IMR-90 (cell line): ENCODE data around the gene SATB2. TPM values are rescaled to one million over a fixed set of nuclear protein-coding genes. Genes with fewer than 3 reads are reported as not detected.

ENCODE experiments used
- ATAC-seq: fragments of 200-7000 bp; cut with Tn5 transposase; 2 replicates; pipeline ENCODE4 v1.9.1; 2020; ENCODE audit warnings: low read depth, mild to moderate bottlenecking, moderate library complexity
- BruUV-seq: library from RNA; stranded (reverse); fragments of 400-500 nt; replicated peaks from 2 replicates; lab custom pipeline; 2021; lab: Mats Ljungman, UMichigan
- CTCF ChIA-PET: fragments of 300-600 bp; formaldehyde crosslinking; extraction: SDS; loops from one replicate; lab custom pipeline; 2021; ENCODE audit warnings: antibody characterized with exemption; lab: Yijun Ruan, JAX
- POLR2A ChIA-PET: fragments of 300-600 bp; sonication (Branson Sonifier 250); formaldehyde crosslinking; loops from one replicate; lab custom pipeline; 2022; ENCODE audit warnings: antibody characterized with exemption; ENCODE audit not compliant: unreplicated experiment; lab: Charles Lee
- DNase-seq: peaks from one replicate; pipeline ENCODE4 v3.0.0; 2013
- H2AFZ ChIP-seq: replicated peaks from 2 replicates; pipeline ENCODE3; 2013; ENCODE audit warnings: low read length, mild to moderate bottlenecking; ENCODE audit not compliant: poor library complexity
- H2AK5ac ChIP-seq: 2 replicates; pipeline ENCODE4 v1.6.1; 2013; ENCODE audit warnings: low read depth, low read length, inconsistent platforms
- H2AK9ac ChIP-seq: replicated peaks from 2 replicates; pipeline ENCODE3; 2013; ENCODE audit warnings: mild to moderate bottlenecking, low read depth, low read length, moderate library complexity; ENCODE audit not compliant: poor library complexity
- H2BK120ac ChIP-seq: 2 replicates; pipeline ENCODE4 v1.6.1; 2013; ENCODE audit warnings: low read depth, low read length, inconsistent platforms
- H2BK15ac ChIP-seq: 3 replicates; pipeline ENCODE4 v1.6.1; 2013; ENCODE audit warnings: low read depth, low read length, inconsistent platforms
- H2BK20ac ChIP-seq: 2 replicates; pipeline ENCODE4 v1.6.1; 2013; ENCODE audit warnings: low read depth, mild to moderate bottlenecking, inconsistent platforms, low read length, moderate library complexity
- H2BK5ac ChIP-seq: 2 replicates; pipeline ENCODE4 v1.6.1; 2013; ENCODE audit warnings: mild to moderate bottlenecking, low read depth, low read length, inconsistent platforms; ENCODE audit not compliant: poor library complexity, severe bottlenecking
- H3K14ac ChIP-seq: replicated peaks from 2 replicates; pipeline ENCODE4 v1.6.1; 2013; ENCODE audit warnings: low read depth, low read length, inconsistent platforms
- H3K18ac ChIP-seq: 2 replicates; pipeline ENCODE4 v1.6.1; 2013; ENCODE audit warnings: low read depth, low read length, control low read depth
- H3K23ac ChIP-seq: 2 replicates; pipeline ENCODE4 v1.6.1; 2013; ENCODE audit warnings: low read depth, low read length, inconsistent platforms
- H3K27ac ChIP-seq: 2 replicates; pipeline ENCODE4 v1.5.1; 2013; ENCODE audit warnings: mild to moderate bottlenecking, control low read depth, low read length; ENCODE audit not compliant: insufficient read depth
- H3K27me3 ChIP-seq: 2 replicates; pipeline ENCODE4 v1.6.1; 2013; ENCODE audit warnings: low read length; ENCODE audit not compliant: control insufficient read depth, insufficient read depth
- H3K36me3 ChIP-seq: 2 replicates; pipeline ENCODE4 v1.6.1; 2013; ENCODE audit warnings: low read length, mixed read lengths; ENCODE audit not compliant: control insufficient read depth, insufficient read depth
- H3K4ac ChIP-seq: 2 replicates; pipeline ENCODE4 v1.6.1; 2013; ENCODE audit warnings: low read depth, low read length, inconsistent platforms
- H3K4me1 ChIP-seq: 2 replicates; pipeline ENCODE4 v1.6.1; 2013; ENCODE audit warnings: low read length, mixed read lengths; ENCODE audit not compliant: control insufficient read depth, insufficient read depth
- H3K4me2 ChIP-seq: 2 replicates; pipeline ENCODE4 v1.6.1; 2013; ENCODE audit warnings: low read depth, mild to moderate bottlenecking, control low read depth, low read length, moderate library complexity
- H3K4me3 ChIP-seq: 2 replicates; pipeline ENCODE4 v1.5.1; 2013; ENCODE audit warnings: low read depth, mild to moderate bottlenecking, control low read depth, low read length, moderate library complexity; ENCODE audit not compliant: insufficient read depth
- H3K56ac ChIP-seq: 2 replicates; pipeline ENCODE4 v1.6.1; 2013; ENCODE audit warnings: low read length, inconsistent platforms; ENCODE audit not compliant: insufficient read depth; ENCODE audit errors: extremely low read depth
- H3K79me1 ChIP-seq, 2 experiments: 2 replicates each; pipeline ENCODE4 v1.6.1; 2013; ENCODE audit warnings: low read length in 2 of 2, inconsistent platforms in 1 of 2, low read depth in 1 of 2
- H3K9ac ChIP-seq: 2 replicates; pipeline ENCODE4 v1.6.1; 2013; ENCODE audit warnings: low read depth, low read length, control low read depth
- H3K9me1 ChIP-seq: 2 replicates; pipeline ENCODE4 v1.6.1; 2013; ENCODE audit warnings: low read length, inconsistent platforms; ENCODE audit not compliant: insufficient read depth
- H3K9me3 ChIP-seq: 2 replicates; pipeline ENCODE4 v1.6.1; 2013; ENCODE audit warnings: low read length; ENCODE audit not compliant: control insufficient read depth, insufficient read depth
- H4K20me1 ChIP-seq: 2 replicates; pipeline ENCODE4 v1.6.1; 2013; ENCODE audit warnings: low read length, inconsistent platforms; ENCODE audit not compliant: insufficient read depth
- H4K5ac ChIP-seq: 2 replicates; pipeline ENCODE4 v1.6.1; 2013; ENCODE audit warnings: mild to moderate bottlenecking, low read depth, low read length, control low read depth
- H4K8ac ChIP-seq, 2 experiments: 2 replicates each; pipeline ENCODE4 v1.6.1; 2013; ENCODE audit warnings: low read depth in 2 of 2, low read length in 2 of 2, control low read depth in 1 of 2, inconsistent platforms in 1 of 2
- H4K91ac ChIP-seq: 2 replicates; pipeline ENCODE4 v1.6.1; 2013; ENCODE audit warnings: low read depth, low read length, inconsistent platforms; ENCODE audit not compliant: insufficient read depth
- BHLHE40 ChIP-seq: fragments of 150-350 bp; IDR thresholded peaks from 2 replicates; pipeline ENCODE4 v1.6.1; 2016; ENCODE audit warnings: mild to moderate bottlenecking, low read depth, low read length
- CEBPB ChIP-seq: IDR thresholded peaks from 2 replicates; pipeline ENCODE4 v1.6.1; 2012; ENCODE audit warnings: low read depth, low read length, improper control_type of control experiment
- CHD1 ChIP-seq: IDR thresholded peaks from 2 replicates; pipeline ENCODE4 v1.6.1; 2012; ENCODE audit warnings: low read depth, low read length, improper control_type of control experiment
- MAZ ChIP-seq: IDR thresholded peaks from 2 replicates; pipeline ENCODE4 v1.6.1; 2012; ENCODE audit warnings: low read depth, mild to moderate bottlenecking, low read length, improper control_type of control experiment, moderate library complexity, borderline replicate concordance
- MXI1 ChIP-seq: IDR thresholded peaks from 2 replicates; pipeline ENCODE4 v1.6.1; 2012; ENCODE audit warnings: low read depth, mild to moderate bottlenecking, low read length, moderate library complexity, borderline replicate concordance
- NFE2L2 ChIP-seq: fragments of 150-350 bp; IDR thresholded peaks from 2 replicates; pipeline ENCODE4 v1.6.1; 2016; ENCODE audit warnings: low read depth, mild to moderate bottlenecking, low read length
- POLR2A ChIP-seq: IDR thresholded peaks from 2 replicates; pipeline ENCODE4 v1.6.1; 2012; ENCODE audit warnings: mild to moderate bottlenecking, low read depth, low read length
- RFX5 ChIP-seq: IDR thresholded peaks from 2 replicates; pipeline ENCODE4 v1.8.0; 2012; ENCODE audit warnings: low read depth, mild to moderate bottlenecking, low read length, moderate library complexity
- SMC3 ChIP-seq: fragments of 150-350 bp; IDR thresholded peaks from 2 replicates; pipeline ENCODE4 v1.6.1; 2016; ENCODE audit warnings: low read depth, mild to moderate bottlenecking, antibody characterized with exemption, low read length, moderate library complexity
- WGBS, 2 experiments: methylation state at CpG; one replicate each; pipeline versions ENCODE4 v1.1.5 to v1.1.7; 2013; ENCODE audit warnings: missing lambda C conversion rate in 2 of 2; ENCODE audit not compliant: insufficient read length in 1 of 2; ENCODE audit errors: extremely low coverage in 2 of 2; 5-methylcytosine and 5-hydroxymethylcytosine counted together
- dilution Hi-C: fragments of 300-500 bp; cut with HindIII; formaldehyde crosslinking; loops from one replicate; pipeline ENCODE4 v1.14.3; 2018; ENCODE audit warnings: low sequenced_read_pairs; ENCODE audit not compliant: unreplicated experiment
- in situ Hi-C: fragments of 300-500 bp; cut with MboI; formaldehyde crosslinking; loops from 3 replicates; pipeline ENCODE4 v1.14.3; 2019; ENCODE audit warnings: low sequenced_read_pairs, inconsistent platforms, mixed read lengths
- intact Hi-C: fragments of 100-400 bp; cut with micrococcal nuclease; formaldehyde crosslinking; loops from 2 replicates; pipeline ENCODE4 v1.10.0; 2022
- polyA plus RNA-seq, 3 experiments: library from polyadenylated mRNA; depleted of rRNA; stranded (reverse); fragments of >200 nt; gene quantifications; 2 replicates each; pipeline ENCODE4 v1.2.3, GENCODE V29; 2012; ENCODE audit warnings: low replicate concordance in 1 of 3
- total RNA-seq: library from RNA; depleted of rRNA; stranded (reverse); fragments of >200 nt; gene quantifications from 2 replicates; pipeline ENCODE4 v1.2.3, GENCODE V29; 2012
- TF ChIP-seq, protein P1 (sequence below): fragments of 150-350 bp; IDR thresholded peaks from 2 replicates; pipeline ENCODE4 v1.6.1; 2016; ENCODE audit warnings: low read depth, mild to moderate bottlenecking, low read length, moderate library complexity, borderline replicate concordance

The SATB2 gene
- total and polyA plus RNA-seq, 2 of the 4 experiments (the other 2 are of a cell fraction), result 6.2 to 8.4 TPM

DNA sequence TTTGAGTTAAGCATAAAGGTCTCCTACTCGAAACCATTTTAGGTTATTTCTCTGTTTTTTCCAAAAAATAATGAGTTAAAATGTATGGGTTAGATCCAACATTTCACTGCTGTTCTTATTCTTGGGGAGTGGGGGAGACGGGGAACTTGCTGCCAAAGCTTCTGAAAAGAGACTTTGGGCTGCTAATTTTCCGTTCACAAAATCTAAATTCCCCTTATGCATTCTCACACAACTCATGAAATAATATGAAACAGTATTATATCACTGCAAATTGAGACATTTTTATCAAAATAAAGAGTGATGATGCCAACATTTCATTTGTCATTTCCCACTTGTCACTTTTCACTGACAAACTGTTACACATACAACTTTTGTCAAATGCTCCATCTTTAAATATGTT is 7.8 kb downstream of the SATB2 start:
- peaks cover 0 to 19% of the 10 kb centered on the region in 2 experiments; a peak in 3 of 4 replicates for H3K79me1 ChIP-seq
- H3K27me3 ChIP-seq, result no peaks in the 10 kb centered on the region
- H2BK120ac ChIP-seq, result no peak overlapping the region
- ATAC-seq (no peak), DNase-seq (no peak)
- no peaks in the 10 kb centered on the region for H3K36me3 ChIP-seq
- H3K9me1 ChIP-seq, result no peaks in the 10 kb centered on the region; the same call in 1 of the 2 replicates
- H3K4ac ChIP-seq, result no peak overlapping the region
- no peak overlapping the region for H3K4me3 ChIP-seq
- H3K23ac ChIP-seq, result no peak overlapping the region
- no peaks in the 10 kb centered on the region; the same call in 1 of the 2 replicates for H4K20me1 ChIP-seq
- H3K56ac ChIP-seq, result no peak overlapping the region
- no peak overlapping the region for H2BK5ac ChIP-seq
- POLR2A ChIA-PET, result no interaction called here
- intact Hi-C loops (loop anchor here (5.0 kb wide), 1 partner anchor 93 kb away; no protein-coding TSS in a partner anchor), in situ Hi-C loops (no loop called here), dilution Hi-C loops (no loop called here)
- no peak overlapping the region for H2AK9ac ChIP-seq
- H3K27ac ChIP-seq, result no peak overlapping the region
- H4K5ac ChIP-seq, result no peak overlapping the region
- no peak overlapping the region for H3K9ac ChIP-seq
- H3K4me2 ChIP-seq, result no peak overlapping the region
- CTCF ChIA-PET, result no interaction called here
- TF ChIP-seq POLR2A (no peak), BHLHE40 (no peak), CEBPB (no peak), SMC3 (no peak), NFE2L2 (no peak), RFX5 (no peak), CHD1 (no peak), MAZ (no peak), MXI1 (no peak)
- TF ChIP-seq, protein P1, sequence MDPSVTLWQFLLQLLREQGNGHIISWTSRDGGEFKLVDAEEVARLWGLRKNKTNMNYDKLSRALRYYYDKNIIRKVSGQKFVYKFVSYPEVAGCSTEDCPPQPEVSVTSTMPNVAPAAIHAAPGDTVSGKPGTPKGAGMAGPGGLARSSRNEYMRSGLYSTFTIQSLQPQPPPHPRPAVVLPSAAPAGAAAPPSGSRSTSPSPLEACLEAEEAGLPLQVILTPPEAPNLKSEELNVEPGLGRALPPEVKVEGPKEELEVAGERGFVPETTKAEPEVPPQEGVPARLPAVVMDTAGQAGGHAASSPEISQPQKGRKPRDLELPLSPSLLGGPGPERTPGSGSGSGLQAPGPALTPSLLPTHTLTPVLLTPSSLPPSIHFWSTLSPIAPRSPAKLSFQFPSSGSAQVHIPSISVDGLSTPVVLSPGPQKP, result no peak
- WGBS, 2 experiments, result no CpG with 5 or more reads among the region's 3 CpGs
- no peak overlapping the region for H2BK15ac ChIP-seq
- no peak overlapping the region for H4K91ac ChIP-seq
- no peak overlapping the region for H2BK20ac ChIP-seq
- no peak overlapping the region for H2AFZ ChIP-seq
- H2AK5ac ChIP-seq, result no peak overlapping the region
- no peak overlapping the region for H3K14ac ChIP-seq
- H3K18ac ChIP-seq, result no peak overlapping the region
- peaks cover 2% of the 10 kb centered on the region; the same call in 1 of the 2 replicates for H3K4me1 ChIP-seq
- no peaks in the 10 kb centered on the region for H3K9me3 ChIP-seq
- no TSS peak for BruUV-seq
- no peak overlapping the region for H4K8ac ChIP-seq
